GM19397 (cell line): ENCODE results near the gene GJE1.

ENCODE experiments used
- ATAC-seq: cut with Tn5 transposase; IDR thresholded peaks from one replicate; pipeline ENCODE4 v1.9.1; 2021; ENCODE audit warnings: mild to moderate bottlenecking, moderate library complexity; ENCODE audit not compliant: unreplicated experiment

GJE1 gene

GRCh38 chr6:142162780-142163179, 30.1 kb downstream of the GJE1 start:
- no peak for ATAC-seq

- ATAC-seq: no peak
Measured at GRCh38 chr6:142165227-142165626, 32.5 kb downstream of the GJE1 start.

- ATAC-seq: no peak
Measured at GRCh38 chr6:142167071-142167470, 34.3 kb downstream of the GJE1 start.

- ATAC-seq: no peak
Measured at GRCh38 chr6:142167486-142167885, 34.8 kb downstream of the GJE1 start.

GRCh38 chr6:142171351-142171750, 38.6 kb downstream of the GJE1 start:
- no peak for ATAC-seq

- ATAC-seq: no peak
Measured at GRCh38 chr6:142172758-142173157, 40.0 kb downstream of the GJE1 start.

GRCh38 chr6:142173980-142174379, 41.3 kb downstream of the GJE1 start:
- ATAC-seq: no peak

GRCh38 chr6:142174703-142175102, 42.0 kb downstream of the GJE1 start:
- no peak for ATAC-seq

- ATAC-seq: no peak
Measured at GRCh38 chr6:142178129-142178528, 45.4 kb downstream of the GJE1 start.

- ATAC-seq: no peak
Measured at GRCh38 chr6:142182004-142182403, 49.3 kb downstream of the GJE1 start.

GRCh38 chr6:142183351-142183750, 50.6 kb downstream of the GJE1 start:
- no peak for ATAC-seq

GRCh38 chr6:142184307-142184706, 51.6 kb downstream of the GJE1 start:
- no peak for ATAC-seq
